H1 (cell line): ENCODE results near the gene SERGEF. TPM values are rescaled to one million over a fixed set of nuclear protein-coding genes. Genes with fewer than 3 reads are reported as not detected.

Experiments used
- CTCF ChIA-PET: fragments of 300-600 bp; sonication (Branson Sonifier 250); formaldehyde crosslinking; loops from one replicate; lab custom pipeline; 2021; ENCODE audit not compliant: partially characterized antibody; lab: Charles Lee
- POLR2A ChIA-PET: fragments of 300-600 bp; sonication (Branson Sonifier 250); formaldehyde crosslinking; loops from one replicate; lab custom pipeline; 2021; ENCODE audit warnings: inconsistent platforms; ENCODE audit not compliant: partially characterized antibody; lab: Charles Lee
- DNase-seq, 2 experiments: peaks; one replicate each; pipeline versions ENCODE4 v3.0.0 to v3.0.0-alpha.2; 2010 to 2022; ENCODE audit warnings: low spot score in 2 of 2, low read depth in 1 of 2, mixed read lengths in 1 of 2
- FAIRE-seq: peaks from 2 replicates; lab custom pipeline; 2011; peaks lifted over from hg19 to GRCh38; lab: Jason Lieb, UNC
- H2AFZ ChIP-seq: 2 replicates; pipeline ENCODE4 v1.8.1; 2012; ENCODE audit warnings: low read length, inconsistent platforms
- H2AK5ac ChIP-seq: 2 replicates; pipeline ENCODE4 v1.6.1; 2013; ENCODE audit warnings: low read depth, low read length
- H2BK120ac ChIP-seq: replicated peaks from 2 replicates; pipeline ENCODE3; 2013; ENCODE audit warnings: low read depth, low read length, inconsistent platforms
- H2BK12ac ChIP-seq: 2 replicates; pipeline ENCODE4 v1.6.1; 2013; ENCODE audit warnings: low read depth, low read length
- H2BK15ac ChIP-seq: 2 replicates; pipeline ENCODE4 v1.6.1; 2013; ENCODE audit warnings: low read length
- H2BK20ac ChIP-seq: 2 replicates; pipeline ENCODE4 v1.6.1; 2013; ENCODE audit warnings: low read length
- H2BK5ac ChIP-seq: 2 replicates; pipeline ENCODE4 v1.6.1; 2013; ENCODE audit warnings: low read depth, low read length
- H3K14ac ChIP-seq: 2 replicates; pipeline ENCODE4 v1.6.1; 2013; ENCODE audit warnings: inconsistent platforms; ENCODE audit not compliant: insufficient read length
- H3K18ac ChIP-seq: 2 replicates; pipeline ENCODE4 v1.6.1; 2013; ENCODE audit warnings: low read length; ENCODE audit errors: extremely low read depth
- H3K23ac ChIP-seq: 2 replicates; pipeline ENCODE4 v1.6.1; 2013; ENCODE audit warnings: inconsistent platforms; ENCODE audit not compliant: insufficient read length
- H3K23me2 ChIP-seq: 2 replicates; pipeline ENCODE4 v1.6.1; 2013; ENCODE audit warnings: low read depth, low read length
- H3K27ac ChIP-seq: 2 replicates; pipeline ENCODE4 v1.6.1; 2011; ENCODE audit warnings: low read depth, low read length, inconsistent platforms
- H3K27me3 ChIP-seq, 4 experiments: replicated peaks in 1 of 4; 1 replicate in 1 of 4; 2 replicates in 3 of 4; pipeline versions ENCODE4 v1.6.1 to v1.8.1; 2011 to 2013; ENCODE audit warnings: low read length in 3 of 4, mild to moderate bottlenecking in 3 of 4, inconsistent platforms in 2 of 4, mixed read lengths in 2 of 4, moderate library complexity in 1 of 4; ENCODE audit not compliant: control insufficient read depth in 3 of 4, insufficient read depth in 3 of 4; ENCODE audit errors: extremely low read depth in 1 of 4
- H3K36me3 ChIP-seq, 4 experiments: 2 replicates each; pipeline versions ENCODE4 v1.6.1 to v1.8.1; 2011 to 2013; ENCODE audit warnings: mild to moderate bottlenecking in 4 of 4, low read length in 3 of 4, moderate library complexity in 2 of 4, control low read depth in 1 of 4, inconsistent platforms in 1 of 4; ENCODE audit not compliant: insufficient read depth in 4 of 4, control insufficient read depth in 2 of 4
- H3K4ac ChIP-seq: replicated peaks from 2 replicates; pipeline ENCODE3; 2013; ENCODE audit warnings: low read length, low read depth, mixed read lengths, inconsistent platforms; ENCODE audit not compliant: insufficient read length
- H3K4me1 ChIP-seq, 4 experiments: replicated peaks in 1 of 4; 1 replicate in 1 of 4; 2 replicates in 3 of 4; pipeline versions ENCODE4 v1.6.1 to v1.8.1; 2011 to 2013; ENCODE audit warnings: low read length in 3 of 4, inconsistent platforms in 2 of 4, mixed read lengths in 1 of 4; ENCODE audit not compliant: insufficient read depth in 4 of 4, control insufficient read depth in 3 of 4
- H3K4me2 ChIP-seq, 2 experiments: 2 replicates each; pipeline versions ENCODE4 v1.6.1 to v1.8.1; 2011 to 2013; ENCODE audit warnings: low read depth in 2 of 2, low read length in 2 of 2, control low read depth in 1 of 2, inconsistent platforms in 1 of 2, mild to moderate bottlenecking in 1 of 2; ENCODE audit not compliant: insufficient read depth in 1 of 2
- H3K4me3 ChIP-seq, 4 experiments: fragments of 200-600, 300-600 bp in 1 of 4; sonication (generic), shearing (Covaris generic), sonication (Bioruptor Twin) in 1 of 4; 2 replicates each; pipeline versions ENCODE4 v1.5.1 to v1.8.1; 2011 to 2016; ENCODE audit warnings: low read length in 4 of 4, low read depth in 3 of 4, control low read depth in 2 of 4, inconsistent platforms in 2 of 4, mild to moderate bottlenecking in 2 of 4, mixed read lengths in 1 of 4, moderate library complexity in 1 of 4; ENCODE audit not compliant: insufficient read depth in 2 of 4; ENCODE audit errors: extremely low read depth in 1 of 4
- H3K56ac ChIP-seq: replicated peaks from 2 replicates; pipeline ENCODE3; 2013; ENCODE audit warnings: low read depth, mild to moderate bottlenecking, mixed read lengths, low read length, inconsistent platforms; ENCODE audit not compliant: insufficient read length
- H3K79me1 ChIP-seq: 2 replicates; pipeline ENCODE4 v1.6.1; 2013; ENCODE audit warnings: low read depth, low read length, control low read depth
- H3K79me2 ChIP-seq, 2 experiments: 2 replicates each; pipeline versions ENCODE4 v1.6.1 to v1.8.1; 2012 to 2013; ENCODE audit warnings: low read length in 2 of 2, mild to moderate bottlenecking in 2 of 2, inconsistent platforms in 1 of 2; ENCODE audit not compliant: insufficient read depth in 2 of 2, control insufficient read depth in 1 of 2
- H3K9ac ChIP-seq, 4 experiments: replicated peaks in 1 of 4; 1 replicate in 1 of 4; 2 replicates in 3 of 4; pipeline versions ENCODE4 v1.6.1 to v1.8.1; 2011 to 2013; ENCODE audit warnings: low read depth in 3 of 4, low read length in 3 of 4, control low read depth in 2 of 4, mild to moderate bottlenecking in 2 of 4, moderate library complexity in 2 of 4, inconsistent platforms in 1 of 4; ENCODE audit errors: extremely low read depth in 1 of 4
- H3K9me3 ChIP-seq, 2 experiments: 2 replicates each; pipeline versions ENCODE4 v1.6.1 to v1.8.1; 2012 to 2013; ENCODE audit warnings: mild to moderate bottlenecking in 2 of 2, moderate library complexity in 2 of 2, control low read depth in 1 of 2, inconsistent platforms in 1 of 2, low read depth in 1 of 2, low read length in 1 of 2, mixed read lengths in 1 of 2; ENCODE audit not compliant: insufficient read depth in 2 of 2
- H4K20me1 ChIP-seq, 2 experiments: replicated peaks in 1 of 2; 2 replicates each; pipeline versions ENCODE3 to v1.8.1; 2011 to 2013; ENCODE audit warnings: inconsistent platforms in 2 of 2, low read length in 2 of 2, mild to moderate bottlenecking in 1 of 2; ENCODE audit not compliant: insufficient read depth in 2 of 2, control insufficient read depth in 1 of 2
- H4K5ac ChIP-seq: 2 replicates; pipeline ENCODE4 v1.6.1; 2013; ENCODE audit warnings: low read length, low read depth, mixed read lengths, inconsistent platforms; ENCODE audit not compliant: insufficient read length
- H4K8ac ChIP-seq: 2 replicates; pipeline ENCODE4 v1.8.0; 2013; ENCODE audit warnings: mild to moderate bottlenecking, moderate library complexity, low read length, inconsistent platforms; ENCODE audit not compliant: insufficient read depth; ENCODE audit errors: extremely low read depth
- H4K91ac ChIP-seq: replicated peaks from 2 replicates; pipeline ENCODE3; 2013; ENCODE audit warnings: low read length, mixed read lengths, inconsistent platforms; ENCODE audit not compliant: insufficient read length
- BACH1 ChIP-seq: IDR thresholded peaks from 2 replicates; pipeline ENCODE4 v1.6.1; 2012; ENCODE audit warnings: low read length, improper control_type of control experiment
- BCL11A ChIP-seq, 2 experiments: IDR thresholded peaks; one replicate each; pipeline ENCODE4 v1.6.1; 2011; ENCODE audit warnings: low read depth in 2 of 2, low read length in 2 of 2, mild to moderate bottlenecking in 2 of 2
- CREB1 ChIP-seq: IDR thresholded peaks from 2 replicates; pipeline ENCODE4 v1.6.1; 2012; ENCODE audit warnings: inconsistent platforms
- POLR2AphosphoS5 ChIP-seq: IDR thresholded peaks from 2 replicates; pipeline ENCODE4 v1.6.1; 2011; ENCODE audit warnings: low read depth, low read length
- RBBP5 ChIP-seq: IDR thresholded peaks from 2 replicates; pipeline ENCODE4 v1.7.1; 2012; ENCODE audit warnings: low read depth, mild to moderate bottlenecking, inconsistent platforms, low read length, moderate library complexity, borderline replicate concordance
- SP1 ChIP-seq: IDR thresholded peaks from 2 replicates; pipeline ENCODE4 v1.6.1; 2011; ENCODE audit warnings: low read depth, low read length
- SUZ12 ChIP-seq: fragments of 200-600 bp; sonication (generic); IDR thresholded peaks from 2 replicates; pipeline ENCODE4 v1.6.1; 2012; ENCODE audit warnings: mild to moderate bottlenecking, inconsistent platforms, low read length, moderate library complexity, mixed read lengths
- TAF1 ChIP-seq: IDR thresholded peaks from 2 replicates; pipeline ENCODE4 v1.6.1; 2011; ENCODE audit warnings: mild to moderate bottlenecking, low read depth, low read length
- TBP ChIP-seq: IDR thresholded peaks from 2 replicates; pipeline ENCODE4 v1.6.1; 2011; ENCODE audit warnings: low read depth, low read length, improper control_type of control experiment
- WGBS, 2 experiments: shearing (Covaris generic) in 1 of 2; methylation state at CpG; one replicate each; pipeline versions ENCODE4 v1.1.6 to v1.1.7; 2013 to 2015; ENCODE audit warnings: low lambda C conversion rate in 2 of 2, mixed read lengths in 2 of 2, inconsistent platforms in 1 of 2, low coverage in 1 of 2, missing lambda C conversion rate in 1 of 2; ENCODE audit not compliant: insufficient replicate concordance in 2 of 2, insufficient coverage in 1 of 2, insufficient read length in 1 of 2; ENCODE audit errors: extremely low coverage in 1 of 2, missing lambda C conversion rate in 1 of 2; 5-methylcytosine and 5-hydroxymethylcytosine counted together
- polyA plus RNA-seq, 7 experiments: library from polyadenylated mRNA; depleted of rRNA in 3 of 7; stranded (reverse) in 5 of 7; unstranded in 2 of 7; fragments of >200 nt in 5 of 7; fragments of 200-250 nt in 2 of 7; gene quantifications; 1 replicate in 5 of 7; 2 replicates in 1 of 7; 4 replicates in 1 of 7; pipeline versions ENCODE4 v1.2.1 to v1.2.3, GENCODE V29; 2011 to 2013; ENCODE audit warnings: missing spikeins in 2 of 7, mixed read lengths in 2 of 7
- total RNA-seq: library from RNA; stranded (reverse); fragmentation: NEBNext Ultra II Directional; extraction: Animal tissue kit (Norgen Biotek cat#: 25700); gene quantifications from 2 replicates; pipeline ENCODE4 v1.2.1, GENCODE V29; 2021

The SERGEF gene
- total and polyA plus RNA-seq, 2 of the 8 experiments (the other 6 are each of a cell fraction or from before 2014, with no cell fraction given): 16.6 to 28.8 TPM

DNA sequence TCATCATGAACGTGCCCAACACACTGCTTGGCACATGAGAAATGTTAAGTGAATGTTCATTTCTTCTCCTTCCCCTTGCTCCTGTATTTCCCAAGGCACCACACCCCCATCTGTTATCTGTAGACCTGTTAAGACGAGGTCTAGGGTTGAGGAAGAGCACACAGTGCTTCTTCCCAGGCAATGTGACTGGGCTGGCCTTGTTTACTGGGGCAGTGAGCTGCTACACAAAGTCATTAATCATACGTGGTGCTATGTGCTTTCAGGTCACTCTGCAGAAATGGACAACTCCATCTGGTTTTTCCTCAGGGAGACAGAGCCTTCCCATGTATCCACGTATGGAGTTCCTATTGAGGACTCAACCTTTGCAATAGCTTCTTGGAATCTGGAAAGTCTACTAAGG is 159.6 kb downstream of the SERGEF start:
- H3K27ac ChIP-seq: no peak overlapping the region
- H3K79me2 ChIP-seq: no peaks in the 10 kb centered on the region
- H3K36me3 ChIP-seq: no peaks in the 10 kb centered on the region
- no peak overlapping the region for H4K5ac ChIP-seq
- H4K91ac ChIP-seq: no peak overlapping the region
- H3K23ac ChIP-seq: no peak overlapping the region
- no peak overlapping the region for H2AK5ac ChIP-seq
- no peak overlapping the region for H3K56ac ChIP-seq
- H3K4ac ChIP-seq: no peak overlapping the region
- FAIRE-seq: no peak
- H2BK12ac ChIP-seq: no peak overlapping the region
- peaks cover 0 to 4% of the 10 kb centered on the region in 2 experiments for H4K20me1 ChIP-seq
- TF ChIP-seq BCL11A (IDR thresholded peaks at IDR 0.05; ENCODE audit: low read depth in 2 of 2, low read length in 2 of 2): no peak
- TF ChIP-seq TBP: no peak
- TF ChIP-seq POLR2AphosphoS5: no peak
- TF ChIP-seq SP1: no peak
- TF ChIP-seq RBBP5: no peak
- no peak for TF ChIP-seq BACH1
- TF ChIP-seq TAF1: no peak
- no peak for TF ChIP-seq SUZ12
- TF ChIP-seq CREB1: no peak
- 82% methylated on average over 4 of the region's 4 CpGs; no CpG with 5 or more reads in 1 of the 2 experiments for WGBS, 2 experiments
- H2BK120ac ChIP-seq: no peak overlapping the region
- H3K9ac ChIP-seq: no peak overlapping the region; a peak in 1 of 7 replicates
- H3K4me1 ChIP-seq: no peaks in the 10 kb centered on the region
- no peaks in the 10 kb centered on the region for H3K27me3 ChIP-seq
- H3K18ac ChIP-seq: no peak overlapping the region
- H3K79me1 ChIP-seq: no peaks in the 10 kb centered on the region
- H2BK5ac ChIP-seq: no peak overlapping the region
- POLR2A ChIA-PET: interaction anchor here (0.6 kb wide), 1 partner anchor 20 kb away, joined by 3 read pairs; no protein-coding TSS in a partner anchor
- H3K4me3 ChIP-seq: no peak overlapping the region
- CTCF ChIA-PET: interaction anchor here (0.7 to 2.5 kb wide), 6 partner anchors 9 to 42 kb away, joined by 3 to 25 read pairs (median 4); no protein-coding TSS in a partner anchor
- no peaks in the 10 kb centered on the region for H3K23me2 ChIP-seq
- H3K9me3 ChIP-seq: no peaks in the 10 kb centered on the region
- H3K14ac ChIP-seq: no peak overlapping the region
- no peak overlapping the region for H4K8ac ChIP-seq
- H3K4me2 ChIP-seq: no peak overlapping the region
- DNase-seq: no peak
- no peak overlapping the region for H2BK20ac ChIP-seq
- H2BK15ac ChIP-seq: no peak overlapping the region
- no peak overlapping the region for H2AFZ ChIP-seq
